Endometrial microvascular endothelial cells (primary cell): ENCODE data around the gene RHEBL1. TPM values are rescaled to one million over a fixed set of nuclear protein-coding genes. Genes with fewer than 3 reads are reported as not detected.
"Not testable (repeated sequence)": the region's sequence is repeated elsewhere in the genome, so short reads cannot be mapped to it uniquely, and the experiment has no call there.

ENCODE experiments used
- in situ Hi-C: cut with HindIII; loops from 2 replicates; pipeline ENCODE4 v1.10.0; 2017; ENCODE audit warnings: low sequenced_read_pairs, low pct_unique_long_range_greater_than_20kb; ENCODE audit errors: inconsistent ontology term
- total RNA-seq: library from RNA; depleted of rRNA; stranded (reverse); fragments of >200 nt; gene quantifications from one replicate; pipeline ENCODE4 v1.2.3, GENCODE V29; 2015; ENCODE audit errors: inconsistent ontology term

Gene RHEBL1
- total RNA-seq, 1 donor from 2014 or later, result 0.46 TPM

DNA sequence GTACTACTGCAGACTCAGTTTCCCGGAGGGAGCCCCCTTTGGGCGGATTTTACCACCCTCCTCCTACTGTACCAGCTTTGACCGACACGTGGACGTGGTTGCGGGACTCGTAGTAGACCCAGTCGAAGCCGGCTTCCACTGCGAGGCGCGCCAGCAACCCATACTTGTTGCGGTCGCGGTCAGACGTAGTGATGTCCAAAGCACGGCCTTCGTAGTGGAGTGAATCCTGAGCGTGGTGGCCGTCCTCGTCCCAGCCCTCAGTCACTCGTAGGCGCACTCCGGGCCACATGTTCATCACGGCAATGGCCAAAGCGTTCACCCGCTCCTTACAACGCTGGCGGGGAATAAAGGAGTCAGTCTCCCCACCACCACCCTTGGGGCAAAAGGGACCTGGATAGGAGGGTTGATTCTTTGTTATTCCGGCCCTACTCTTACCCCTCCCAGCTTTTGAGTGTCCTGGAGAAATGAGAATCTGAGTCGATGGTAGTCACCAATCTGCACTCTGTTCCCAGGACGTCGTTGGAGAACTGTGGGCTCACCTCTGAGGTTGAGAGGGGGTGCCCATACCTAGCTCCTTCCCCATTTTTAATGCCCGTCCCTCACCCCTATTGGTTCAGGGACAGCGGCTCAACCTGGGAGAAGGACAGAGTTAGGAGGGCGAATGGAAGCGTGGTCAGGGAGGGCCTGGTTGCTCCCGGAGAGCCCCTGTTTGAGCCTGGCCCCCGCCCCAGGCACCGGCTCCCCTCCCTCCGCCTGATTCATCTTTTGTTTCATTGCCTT lies 21.5 kb upstream of the RHEBL1 start:
- in situ Hi-C loops, result no loop called here

DNA sequence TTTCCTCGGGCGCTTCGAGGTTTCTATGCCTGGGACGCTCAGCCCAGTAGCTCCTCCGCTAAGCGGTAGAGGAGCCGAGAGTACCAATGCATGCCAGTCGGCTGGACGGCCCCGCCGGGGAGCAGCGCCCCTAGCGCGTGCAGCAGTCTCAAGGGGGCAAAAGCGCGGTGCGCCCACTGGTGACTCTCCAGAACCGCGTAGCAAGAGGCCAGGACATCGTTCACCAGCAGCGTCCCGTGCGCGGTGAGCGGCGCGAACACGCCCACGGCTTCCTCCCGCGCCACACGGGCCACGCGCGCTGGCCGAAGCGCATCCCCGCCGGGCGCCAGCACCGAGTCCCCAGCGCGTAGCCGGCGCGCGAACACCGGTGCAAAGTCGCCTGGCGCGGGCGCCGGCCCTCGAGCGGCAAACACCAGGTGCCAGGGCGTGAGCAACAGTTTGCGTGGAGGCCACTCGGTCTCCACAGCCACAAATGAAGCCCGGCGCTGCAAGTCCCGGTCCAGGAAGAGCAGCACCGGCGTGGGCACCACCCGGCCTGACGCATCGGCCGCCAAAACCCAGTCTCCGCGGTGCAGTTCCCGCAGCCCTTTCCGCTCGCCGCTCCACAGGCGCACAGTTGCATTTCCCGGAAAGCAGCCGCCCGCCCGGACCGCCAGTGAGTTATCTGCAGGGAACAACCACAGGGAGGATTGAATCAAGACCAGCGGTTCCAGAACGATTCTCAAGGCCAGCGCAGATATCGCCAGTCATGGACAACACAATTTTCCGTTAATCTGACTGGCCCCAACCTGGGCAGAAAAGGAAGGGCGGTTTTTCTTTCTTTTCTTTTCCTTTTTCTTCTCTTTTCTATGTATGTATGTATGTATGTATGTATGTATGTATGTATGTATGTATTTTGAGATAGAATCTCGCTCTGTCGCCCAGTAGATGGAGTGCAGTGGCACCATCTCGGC lies 20.3 kb upstream of the RHEBL1 start:
- in situ Hi-C loops, result no loop called here

DNA sequence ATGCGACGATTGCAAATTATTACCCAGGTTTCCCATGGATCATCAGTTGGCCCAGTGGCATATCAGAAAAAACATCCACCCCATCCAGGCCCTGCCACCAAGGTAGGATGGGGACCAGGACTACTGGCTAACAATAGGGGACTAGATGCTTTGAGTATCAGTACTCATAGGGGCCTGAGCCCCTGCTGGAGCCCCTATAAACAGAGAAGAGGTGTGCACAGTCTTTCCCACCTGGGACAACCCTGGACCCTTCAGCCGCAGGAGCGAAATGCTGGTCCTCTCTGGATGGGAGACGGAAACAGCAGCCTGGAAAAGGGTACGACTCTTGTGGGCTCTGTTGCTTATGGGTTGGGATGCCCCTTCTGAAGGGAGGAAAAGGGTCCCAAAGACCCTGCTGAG lies 19.2 kb upstream of the RHEBL1 start:
- in situ Hi-C loops, result no loop called here

DNA sequence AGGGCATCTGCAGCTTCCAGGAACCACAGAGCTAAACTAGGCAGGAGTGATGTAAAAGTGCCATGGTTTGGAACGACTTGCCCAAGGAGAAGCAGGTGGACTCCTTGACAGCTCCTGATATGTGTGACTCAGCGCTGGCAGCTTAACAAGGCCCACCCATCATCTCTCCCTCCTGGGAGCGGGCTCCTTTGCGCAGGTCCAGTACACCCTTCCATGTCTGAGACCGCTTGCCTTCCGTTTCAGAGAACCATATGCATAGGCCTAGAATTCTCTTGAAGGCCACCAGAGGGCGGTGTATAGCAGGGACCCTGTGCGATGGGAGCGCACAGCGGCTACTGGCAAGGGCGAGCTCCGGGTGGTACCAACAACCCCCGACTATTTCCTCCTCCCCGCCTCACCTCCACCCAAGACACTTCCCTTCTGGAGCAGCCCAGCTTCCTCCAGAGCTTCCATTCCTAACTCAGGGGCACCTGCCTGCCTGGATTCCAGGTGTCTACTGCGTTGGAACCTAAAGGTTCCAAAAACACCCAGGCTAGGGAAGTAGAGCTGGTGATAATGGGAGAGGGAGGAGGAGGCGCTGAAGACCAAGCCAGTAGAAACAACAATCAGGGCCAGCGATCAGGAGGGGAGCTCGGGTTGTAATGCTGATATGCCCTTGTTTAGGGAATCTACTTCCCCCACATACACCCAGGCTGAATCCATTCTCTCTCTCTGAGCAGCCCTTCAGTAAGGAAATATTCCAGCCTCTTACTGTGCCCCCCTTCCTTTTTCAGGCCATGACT lies 18.6 kb upstream of the RHEBL1 start:
- in situ Hi-C loops, result no loop called here

DNA sequence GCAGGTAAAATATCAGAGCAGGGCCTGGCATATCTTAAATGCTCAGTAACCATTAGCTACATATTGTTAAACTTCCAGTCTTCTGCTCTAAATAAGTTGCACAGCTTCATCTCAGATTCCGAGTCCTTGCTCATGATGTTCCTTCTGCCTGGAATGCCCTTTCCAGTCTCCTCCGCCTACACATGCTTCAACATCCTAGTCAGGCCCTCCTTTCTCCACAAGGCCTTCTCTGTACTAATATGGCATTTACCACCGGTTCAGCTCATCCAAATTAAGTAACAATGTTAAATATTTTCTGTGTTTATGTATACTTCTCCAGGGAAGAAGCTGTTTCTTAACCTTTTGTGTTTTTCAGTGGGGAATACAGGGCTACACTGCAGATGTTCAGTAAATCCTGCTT lies 16.3 kb upstream of the RHEBL1 start:
- in situ Hi-C loops, result no loop called here

DNA sequence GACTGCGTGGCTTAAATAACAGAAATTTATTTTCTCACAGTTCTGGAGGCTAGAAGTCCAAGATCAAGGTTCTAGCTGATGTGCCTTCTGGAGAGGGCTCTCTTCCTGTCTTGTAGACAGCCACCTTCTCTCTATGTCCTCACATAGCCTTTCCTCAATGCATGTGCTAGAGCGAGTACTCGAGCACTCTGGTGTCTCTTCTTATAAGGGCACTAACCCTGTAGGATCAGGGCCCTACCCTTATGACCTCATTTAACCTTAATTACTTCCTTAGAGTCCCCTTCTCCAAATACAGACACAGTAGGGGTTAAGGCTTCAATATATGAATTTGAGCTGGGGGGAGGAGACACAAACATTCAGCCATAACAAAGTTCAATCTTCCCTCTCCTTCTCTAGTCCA lies 14.7 kb upstream of the RHEBL1 start:
- in situ Hi-C loops, result no loop called here

DNA sequence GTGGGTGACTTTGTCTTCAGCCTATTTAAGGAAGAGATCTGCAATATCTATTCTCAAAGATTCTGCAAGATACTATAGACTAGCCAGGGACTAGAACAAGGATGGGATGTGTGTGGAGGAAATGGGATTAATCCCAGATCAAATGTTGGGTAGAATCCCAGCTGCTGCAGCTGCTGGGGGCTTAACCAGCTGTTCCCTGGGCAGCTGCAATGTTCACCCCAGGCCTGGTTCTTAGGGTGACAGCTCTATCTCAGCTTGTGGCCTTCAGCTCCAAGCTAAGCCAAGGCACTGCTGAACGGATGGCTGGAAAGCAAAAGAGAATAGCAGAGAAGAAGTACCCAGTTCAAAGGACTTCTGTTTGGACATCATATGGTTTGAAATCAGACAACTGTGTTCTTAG lies 10.0 kb upstream of the RHEBL1 start:
- in situ Hi-C loops, result no loop called here

DNA sequence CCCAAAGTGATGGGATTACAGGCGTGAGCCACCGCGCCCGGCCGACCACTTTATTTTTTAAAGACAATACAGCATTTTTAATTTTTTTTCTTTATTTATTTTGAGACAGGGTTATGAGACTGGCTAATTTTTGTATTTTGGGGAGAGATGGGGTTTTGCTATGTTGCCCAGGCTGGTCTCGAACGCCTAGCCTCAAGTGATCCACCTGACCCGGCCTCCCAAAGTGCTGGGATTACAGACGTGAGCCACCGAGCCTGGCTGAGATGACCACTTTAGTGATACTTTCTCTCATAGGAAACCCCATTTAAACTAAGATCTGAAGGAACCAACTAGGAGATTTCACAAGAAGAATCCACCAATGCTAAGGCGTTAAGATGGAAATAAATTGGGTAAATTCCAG lies 1.2 kb upstream of the RHEBL1 start:
- in situ Hi-C loops, result no loop called here

DNA sequence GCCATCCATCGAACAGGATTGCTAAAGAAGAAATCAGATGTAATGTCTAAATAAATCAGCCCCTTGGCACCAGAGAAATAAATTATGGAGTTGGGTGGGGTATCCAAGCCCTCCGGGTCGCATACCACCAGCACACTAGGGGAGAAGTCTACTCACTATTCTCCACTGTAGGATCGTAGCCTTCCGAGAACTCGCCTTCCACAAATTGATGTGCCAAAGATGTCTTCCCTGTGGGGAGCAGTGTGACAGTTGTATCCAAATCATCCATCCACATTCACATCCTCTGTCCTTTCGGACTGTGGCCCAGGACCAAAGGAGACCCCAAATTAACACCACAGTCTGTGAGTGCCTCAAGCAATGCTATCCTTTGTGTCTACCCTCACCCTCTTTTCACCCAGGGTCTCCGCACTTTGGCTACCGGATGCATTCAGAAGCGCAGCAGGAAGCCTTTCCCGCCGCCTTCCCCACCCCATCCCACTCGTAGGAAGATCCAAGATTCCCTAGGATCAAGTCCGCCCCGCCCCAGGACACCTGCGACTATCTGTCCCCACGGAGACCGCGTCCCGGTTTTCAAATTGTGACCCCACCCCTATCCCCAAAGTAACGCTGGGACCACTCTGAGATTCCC lies 786 bp downstream of the RHEBL1 start:
- in situ Hi-C loops, result no loop called here

DNA sequence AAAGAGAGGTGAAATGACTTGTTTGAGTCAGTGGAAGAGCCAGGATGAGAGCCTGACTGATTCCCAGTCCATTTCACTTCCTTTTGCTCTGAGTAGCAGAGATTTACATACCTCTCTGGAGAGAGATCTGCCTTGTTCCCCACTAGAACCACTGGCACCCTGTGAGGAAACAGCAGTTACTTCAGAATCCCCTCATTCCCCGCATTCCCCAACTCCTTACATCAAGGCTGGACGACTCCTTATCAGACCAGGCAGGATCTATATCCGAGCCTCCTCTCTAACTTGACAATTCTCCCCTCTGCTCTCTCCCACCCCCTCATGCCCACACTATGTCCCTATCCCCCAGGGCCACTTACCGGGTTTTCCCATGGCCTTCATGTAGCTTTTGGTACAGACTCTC lies 3.7 kb downstream of the RHEBL1 start:
- in situ Hi-C loops, result no loop called here

DNA sequence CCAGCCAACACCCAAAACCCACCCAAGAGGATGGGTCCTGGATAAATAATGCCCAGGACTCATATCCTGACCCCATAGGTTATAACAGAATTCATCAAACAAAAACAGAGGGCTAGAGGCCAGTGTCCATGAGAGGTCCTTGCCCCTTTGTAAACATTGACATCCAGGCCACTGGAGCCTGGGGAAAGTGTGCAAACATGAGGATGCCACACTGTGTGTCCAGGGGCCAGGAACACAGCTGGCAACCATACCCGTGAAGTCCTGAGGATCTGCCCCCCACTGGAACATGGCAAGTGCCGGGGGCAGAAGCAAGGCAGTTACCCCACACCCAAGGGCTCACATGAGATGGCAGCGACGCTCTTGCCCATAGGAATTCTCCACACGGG lies 5.0 kb downstream of the RHEBL1 start:
- in situ Hi-C loops, result no loop called here

DNA sequence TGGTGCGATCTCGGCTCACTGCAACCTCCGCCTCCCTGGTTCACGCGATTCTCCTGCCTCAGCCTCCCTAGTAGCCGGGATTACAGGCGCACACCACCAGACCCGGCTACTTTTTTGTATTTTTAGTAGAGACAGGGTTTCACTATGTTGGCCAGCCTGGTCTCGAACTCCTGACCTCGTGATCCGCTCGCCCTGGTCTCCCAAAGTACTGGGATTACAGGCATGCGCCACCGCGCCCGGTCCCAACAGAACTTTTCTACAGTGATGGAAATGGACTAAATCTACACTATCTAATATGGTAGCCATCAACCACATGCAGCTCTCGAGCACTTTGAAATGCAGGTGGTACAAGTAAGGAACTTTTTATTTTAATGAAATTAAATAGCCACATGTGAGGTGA lies 7.9 kb downstream of the RHEBL1 start:
- in situ Hi-C loops, result not testable (repeated sequence)

DNA sequence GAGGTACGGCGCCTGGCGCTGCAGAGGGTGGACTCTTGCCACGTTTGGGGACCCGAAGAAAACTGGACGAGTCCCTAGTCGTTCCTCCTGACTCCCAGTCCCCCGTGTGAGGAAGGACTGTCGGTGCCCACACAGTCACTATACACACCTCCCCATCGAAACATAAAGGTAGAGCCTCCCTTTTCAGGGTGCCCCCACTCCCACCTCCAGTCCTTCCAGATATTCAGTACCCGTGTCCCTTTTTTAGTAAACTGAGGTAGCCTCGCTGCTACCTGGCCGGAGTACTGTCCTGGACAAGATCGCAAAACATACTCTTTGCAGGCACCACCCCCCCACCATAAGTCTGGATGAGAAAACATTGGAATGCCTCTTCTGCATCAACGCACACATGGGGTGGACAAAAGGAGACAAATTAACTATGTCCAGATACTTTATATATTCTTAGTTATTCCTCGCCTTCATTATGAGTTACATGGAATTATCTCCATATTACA lies 8.6 kb downstream of the RHEBL1 start:
- in situ Hi-C loops, result no loop called here

DNA sequence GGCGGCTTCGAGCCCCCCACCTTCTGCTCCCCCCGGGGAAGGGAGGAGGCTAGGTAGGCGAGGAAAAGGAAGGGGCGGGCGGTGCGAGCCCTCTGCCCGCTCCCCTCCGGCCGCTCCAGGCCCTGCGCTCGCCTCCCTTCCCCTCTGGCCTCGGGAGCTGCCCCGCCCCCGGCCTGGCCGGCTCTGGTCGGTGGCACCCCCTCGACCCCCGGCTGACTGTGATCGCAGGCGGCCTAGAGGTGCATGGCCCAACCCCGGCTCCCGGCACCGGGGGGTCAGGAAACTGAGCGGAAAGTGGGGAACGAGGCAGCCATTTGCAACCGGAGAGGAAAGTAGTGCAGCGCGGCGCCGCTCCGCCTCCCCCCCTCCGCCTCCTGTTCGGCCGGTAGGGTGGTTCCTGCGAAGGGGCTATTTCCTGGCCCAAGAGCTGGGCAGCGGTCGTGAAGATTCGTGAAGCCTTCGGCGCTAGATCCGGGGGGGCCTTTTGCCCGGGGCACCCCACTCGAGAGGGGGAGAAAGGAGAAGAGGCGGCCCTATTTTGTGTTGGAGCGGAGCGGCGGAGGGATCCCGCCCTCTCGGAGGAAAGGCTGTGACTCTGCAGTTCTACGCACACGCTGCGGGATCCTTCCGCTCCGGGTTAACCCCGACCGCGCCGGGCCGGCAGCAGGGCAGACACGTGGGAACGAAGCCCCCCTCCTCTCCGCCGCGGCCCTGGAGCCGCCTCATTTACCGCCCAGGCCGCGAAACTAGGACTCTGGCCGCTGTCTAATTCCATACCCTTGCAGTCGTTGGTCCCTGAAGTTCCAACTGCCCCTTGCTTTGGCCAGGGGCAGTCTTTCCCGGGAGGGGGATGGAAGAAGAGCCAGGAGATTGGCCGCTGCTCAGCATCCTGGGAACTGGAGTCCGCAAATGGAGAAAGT lies 9.3 kb downstream of the RHEBL1 start, which contains the start of gene KMT2D:
TSS of gene KMT2D (minus strand) at position 558 of the 920 bp plus-strand sequence. CDS start 5,470 bp downstream, outside the sequence.
- in situ Hi-C loops, result no loop called here

DNA sequence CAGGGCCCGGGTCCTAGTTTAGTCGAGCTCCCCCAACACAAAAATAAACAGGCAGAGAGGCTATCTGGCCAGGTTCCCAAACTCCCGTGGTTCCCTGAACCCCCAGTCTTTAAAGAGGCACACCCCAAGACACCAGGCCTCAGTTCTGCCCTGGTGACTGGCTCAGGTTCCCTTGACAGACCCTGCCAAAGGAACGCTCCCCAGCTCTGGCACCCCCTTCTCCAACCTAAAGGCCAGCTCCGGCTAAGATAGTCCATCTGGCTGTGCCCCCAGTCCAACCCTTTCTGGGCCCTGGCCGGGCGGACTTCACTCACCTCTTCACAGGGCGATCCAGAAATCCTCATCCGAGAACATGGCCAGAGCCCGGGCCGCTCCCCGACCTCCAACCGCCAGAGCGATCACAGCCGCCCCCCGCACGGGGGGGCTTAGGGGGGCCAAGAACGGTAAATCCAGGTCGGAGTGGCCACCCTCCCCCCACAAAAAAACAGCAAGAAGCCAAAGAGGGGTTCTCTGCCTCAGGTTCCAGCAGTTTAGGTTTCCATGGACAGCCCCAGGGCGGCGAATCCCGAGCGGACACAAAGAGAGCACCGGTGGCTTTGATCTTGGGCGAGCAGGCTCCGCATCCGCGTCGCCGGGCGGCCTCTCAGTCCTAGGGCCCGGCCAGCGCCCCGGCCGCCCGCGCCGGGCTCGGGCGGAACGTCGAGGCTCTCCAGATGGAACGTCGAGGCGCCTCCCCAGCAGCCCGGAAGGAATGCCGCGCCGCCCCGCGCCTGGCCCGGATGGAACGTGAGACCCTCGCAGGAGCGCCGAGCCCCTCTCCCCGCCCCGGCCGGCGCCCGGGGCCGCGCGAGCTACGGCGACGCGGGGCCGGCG lies 10.2 kb downstream of the RHEBL1 start:
- in situ Hi-C loops, result no loop called here

DNA sequence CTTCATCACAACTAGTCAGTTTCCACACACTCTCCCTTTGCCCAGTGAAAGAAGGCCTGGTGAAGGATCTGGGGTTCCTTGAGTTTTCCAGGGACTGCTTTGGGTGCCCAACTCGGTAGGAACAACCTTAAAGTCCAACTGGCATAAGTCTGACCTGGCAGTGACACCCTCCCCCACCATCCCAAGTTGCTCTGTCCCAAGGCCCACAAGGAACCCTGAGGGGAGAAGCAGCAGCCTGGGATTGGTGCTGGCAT lies 10.8 kb downstream of the RHEBL1 start:
- in situ Hi-C loops, result no loop called here

DNA sequence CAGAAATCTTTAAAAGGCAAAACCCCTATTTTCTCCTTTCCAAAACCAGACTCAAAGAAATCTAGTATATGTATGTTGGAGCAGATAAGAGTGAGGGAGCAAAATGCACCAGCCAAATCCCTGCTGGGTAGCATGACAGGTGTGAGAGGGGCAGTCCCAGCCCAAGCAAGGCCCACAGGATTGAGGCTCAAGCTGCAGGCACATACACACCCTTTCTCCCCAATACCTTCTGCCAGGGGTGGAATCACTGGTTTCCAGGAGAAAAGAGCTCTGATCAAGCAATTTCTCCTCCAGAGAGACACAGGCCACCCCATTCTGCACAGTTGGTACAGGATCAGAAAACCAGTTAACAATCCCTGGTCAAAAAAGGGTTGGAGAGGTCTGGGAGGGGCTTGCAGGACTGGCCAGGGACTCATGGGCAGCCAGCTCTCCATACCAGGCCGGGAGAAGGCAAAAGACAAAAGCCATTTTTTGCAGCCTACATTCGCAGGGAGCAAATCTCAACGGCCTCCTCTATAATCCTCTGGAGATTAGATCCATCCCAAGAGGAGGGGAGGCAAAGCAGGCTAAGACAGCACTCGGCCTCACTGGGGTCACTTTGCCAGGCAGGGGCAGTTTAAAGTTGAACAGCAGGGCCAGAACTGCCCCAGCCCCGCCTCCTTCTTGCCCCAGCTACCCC lies 11.3 kb downstream of the RHEBL1 start:
- in situ Hi-C loops, result no loop called here
